Measurements from ENCODE around the gene ADGRD1.

Gene ADGRD1

DNA sequence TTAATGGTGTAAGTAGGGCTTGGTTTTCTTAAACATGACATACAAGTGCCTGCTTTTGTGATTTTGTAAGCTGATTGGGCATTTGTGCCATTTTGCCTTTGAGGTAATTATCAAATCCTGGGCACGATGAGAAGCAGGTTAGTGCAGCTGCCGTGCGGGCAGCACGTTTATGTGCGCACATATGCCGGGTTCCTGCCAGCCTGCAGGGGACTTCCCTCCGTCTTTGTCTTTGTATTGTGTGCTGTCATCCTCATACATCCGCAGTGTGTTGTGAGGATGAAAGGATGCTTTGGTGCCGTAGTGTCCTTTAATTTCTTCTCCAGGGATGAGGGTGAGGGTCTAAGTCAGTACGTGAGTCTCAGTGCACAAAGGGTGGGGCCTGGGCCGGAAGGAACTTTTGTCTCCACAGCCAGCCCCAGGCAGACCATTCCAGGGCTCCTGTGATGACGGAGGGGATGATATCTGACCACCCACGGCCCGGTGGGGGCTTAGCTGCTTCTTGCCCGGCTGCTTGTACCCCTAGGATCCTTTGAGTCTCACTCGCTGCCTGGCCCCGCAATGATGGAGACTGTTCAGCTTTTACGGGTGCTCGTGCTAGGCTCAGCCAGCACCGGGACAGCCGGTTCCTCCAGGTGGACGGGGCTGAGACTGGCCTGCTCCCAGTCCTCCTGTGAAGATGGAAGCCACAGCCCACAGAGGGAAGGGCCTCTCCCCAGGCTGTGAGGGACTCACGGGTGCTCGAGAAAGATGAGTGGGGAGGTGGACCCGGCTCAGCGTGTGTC, 54.6 kb downstream of the ADGRD1 start:
- DNase-seq: no peak

DNA sequence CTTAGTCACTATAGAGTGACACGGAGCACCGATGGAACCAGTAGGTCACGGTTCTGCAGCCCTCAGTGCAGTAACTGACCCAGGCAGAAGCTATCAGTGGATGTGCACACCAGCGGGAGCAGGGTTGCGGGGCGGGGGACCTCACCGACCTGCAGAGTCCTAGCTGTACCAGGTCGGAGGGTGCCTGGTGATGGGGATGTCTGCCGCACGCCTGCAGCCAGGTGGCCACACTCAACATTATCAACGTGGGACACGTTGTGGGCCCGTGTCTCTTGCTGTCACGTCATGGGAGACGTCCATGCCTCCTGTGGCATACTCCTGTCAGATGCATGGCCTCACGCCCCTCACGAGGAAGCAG, 55.2 kb downstream of the ADGRD1 start:
- no peak for DNase-seq

GRCh38 chr12:131009595-131010395, 56.1 kb downstream of the ADGRD1 start:
- no peak for DNase-seq

GRCh38 chr12:131010396-131011131, 56.9 kb downstream of the ADGRD1 start:
- DNase-seq: no peak

DNA sequence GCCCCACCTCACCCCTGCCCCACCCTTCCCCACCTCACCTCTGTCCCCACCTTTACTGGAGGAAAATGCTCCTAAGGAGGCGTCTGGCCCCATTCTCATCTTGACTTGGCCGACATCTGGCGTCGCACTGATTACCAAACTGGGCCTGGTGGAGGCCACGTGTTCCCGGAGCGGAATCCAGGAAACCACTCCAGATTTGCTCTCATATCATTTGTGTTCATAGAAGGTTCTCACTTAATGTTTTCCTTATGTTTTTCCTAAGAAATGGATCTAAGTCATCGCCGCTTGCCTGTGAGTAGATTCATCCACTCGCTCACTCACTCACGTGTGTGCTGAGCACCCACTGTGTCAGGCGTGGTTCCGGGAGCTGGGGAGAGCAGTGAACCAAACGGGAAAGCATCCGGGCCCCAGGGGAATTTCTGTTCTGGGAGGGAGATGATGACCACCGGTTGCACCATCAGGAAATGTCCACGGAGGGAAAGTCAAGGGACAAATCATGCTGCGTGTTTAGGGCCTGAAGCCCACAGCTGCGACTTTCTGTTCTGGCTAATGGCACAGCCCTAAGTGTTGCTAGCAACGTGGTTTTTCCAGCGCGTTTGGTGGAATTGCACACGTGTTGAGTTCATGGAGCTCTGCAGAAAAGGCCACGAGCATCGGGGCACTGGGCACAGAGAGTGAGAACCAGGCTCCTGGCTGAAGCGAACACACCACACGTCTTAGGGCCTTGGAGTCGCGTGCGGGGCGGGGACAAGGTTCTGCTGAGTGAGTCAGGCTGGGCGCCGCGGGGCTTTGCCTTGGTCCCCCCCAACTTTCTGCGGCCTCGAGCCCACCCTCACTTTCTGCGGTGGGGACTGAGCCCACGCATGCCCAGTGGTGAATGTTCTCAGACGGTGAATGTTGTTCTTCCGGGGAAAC, 57.7 kb downstream of the ADGRD1 start:
- no peak for DNase-seq

DNA sequence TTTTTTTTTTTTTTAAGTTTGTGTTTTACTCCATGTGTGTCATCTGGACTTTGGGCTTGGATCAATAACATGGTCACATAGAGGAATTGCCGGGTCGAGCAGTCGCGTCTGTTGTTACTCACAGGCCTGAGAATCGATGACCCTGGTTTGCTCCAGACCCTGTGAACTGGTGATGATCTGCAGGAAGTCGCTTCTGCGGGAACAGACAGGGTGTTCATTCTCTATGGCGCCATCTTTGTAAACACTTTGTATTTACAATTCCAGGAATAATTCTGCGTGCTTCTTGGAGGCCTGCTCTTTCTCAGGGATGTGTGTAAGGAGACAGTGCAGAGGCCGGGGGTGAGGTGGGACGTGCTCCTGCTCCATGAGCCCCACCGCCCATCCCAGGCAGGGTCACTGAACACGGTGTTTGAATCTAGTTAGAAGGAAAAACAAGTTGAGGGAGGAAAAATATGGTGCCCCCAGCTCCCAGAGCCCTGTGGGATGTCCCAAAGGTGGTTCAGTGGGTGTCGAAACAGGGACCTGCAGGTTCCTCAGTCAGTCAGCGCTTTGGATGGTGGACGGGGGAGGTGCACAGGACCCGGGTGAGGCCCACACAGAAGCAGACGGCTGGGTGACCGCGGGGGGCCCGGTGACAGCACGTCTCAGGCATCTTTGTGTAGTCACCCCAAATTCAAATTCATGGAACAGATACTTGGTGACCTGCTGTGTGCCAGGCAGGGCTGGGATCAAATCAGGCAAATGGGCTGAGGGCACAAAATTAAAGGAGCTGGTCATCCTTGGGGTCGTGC, 58.8 kb downstream of the ADGRD1 start:
- DNase-seq: no peak

DNA sequence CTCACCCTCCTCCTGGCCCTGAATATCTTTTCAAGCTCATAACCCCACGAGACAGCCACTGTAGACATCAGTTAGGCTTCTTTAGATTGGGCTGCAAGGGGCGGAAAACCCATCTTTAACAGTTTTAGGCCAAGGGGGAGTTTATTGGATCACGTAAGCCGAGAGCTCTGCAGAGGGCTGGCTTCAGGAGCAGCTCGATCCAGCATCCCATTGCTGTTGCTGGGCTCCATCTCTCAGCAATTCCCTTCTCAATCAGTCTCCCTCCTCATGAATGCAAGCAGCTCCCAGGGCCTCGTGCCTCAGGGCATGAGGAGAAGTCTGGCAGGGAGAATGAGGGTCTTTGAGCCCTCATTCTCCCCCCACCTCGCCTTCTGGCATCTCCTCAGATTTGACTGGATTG, 59.4 kb downstream of the ADGRD1 start:
- no peak for DNase-seq

DNA sequence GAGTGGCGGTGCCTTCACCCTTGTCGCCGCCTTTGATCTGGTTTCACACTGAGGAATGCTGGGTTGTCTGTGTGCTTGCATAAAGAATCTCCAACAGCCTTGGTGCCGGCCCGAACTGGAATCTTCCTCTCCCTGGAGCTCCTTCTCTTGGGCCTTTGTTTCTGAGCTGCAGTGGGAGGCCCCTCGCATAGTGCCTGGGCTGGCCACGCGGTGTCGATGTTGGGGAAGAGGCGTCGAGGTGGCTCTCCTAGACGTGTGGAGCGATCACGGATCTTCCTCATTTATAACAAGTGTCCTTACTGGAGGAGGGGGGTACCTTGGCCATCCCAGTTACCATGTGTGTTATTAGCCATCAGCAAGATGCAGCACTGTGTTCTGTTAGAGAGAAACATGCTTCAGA, 60.6 kb downstream of the ADGRD1 start:
- DNase-seq: no peak

GRCh38 chr12:131015581-131016337, 62.1 kb downstream of the ADGRD1 start:
- DNase-seq: no peak

DNA sequence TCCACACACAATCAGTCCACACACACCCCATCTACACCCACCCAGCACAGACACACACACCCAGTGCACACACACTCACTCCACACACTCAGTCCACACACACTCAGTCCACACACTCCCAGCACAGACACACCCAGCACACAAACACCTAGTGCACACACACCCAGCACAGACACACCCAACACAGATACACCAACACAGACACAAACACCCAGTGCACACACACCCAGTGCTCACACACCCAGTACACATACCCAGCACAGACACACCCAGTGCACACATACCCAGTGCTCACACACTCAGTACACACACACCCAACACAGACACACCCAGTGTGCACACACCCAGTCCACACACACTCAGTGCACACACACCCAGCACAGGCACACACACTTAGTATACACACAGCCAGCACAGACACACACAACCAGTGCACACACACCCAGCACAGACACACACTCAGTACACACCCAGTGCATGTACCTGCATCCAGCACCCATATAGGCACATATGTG, 63.8 kb downstream of the ADGRD1 start:
- DNase-seq: no peak

DNA sequence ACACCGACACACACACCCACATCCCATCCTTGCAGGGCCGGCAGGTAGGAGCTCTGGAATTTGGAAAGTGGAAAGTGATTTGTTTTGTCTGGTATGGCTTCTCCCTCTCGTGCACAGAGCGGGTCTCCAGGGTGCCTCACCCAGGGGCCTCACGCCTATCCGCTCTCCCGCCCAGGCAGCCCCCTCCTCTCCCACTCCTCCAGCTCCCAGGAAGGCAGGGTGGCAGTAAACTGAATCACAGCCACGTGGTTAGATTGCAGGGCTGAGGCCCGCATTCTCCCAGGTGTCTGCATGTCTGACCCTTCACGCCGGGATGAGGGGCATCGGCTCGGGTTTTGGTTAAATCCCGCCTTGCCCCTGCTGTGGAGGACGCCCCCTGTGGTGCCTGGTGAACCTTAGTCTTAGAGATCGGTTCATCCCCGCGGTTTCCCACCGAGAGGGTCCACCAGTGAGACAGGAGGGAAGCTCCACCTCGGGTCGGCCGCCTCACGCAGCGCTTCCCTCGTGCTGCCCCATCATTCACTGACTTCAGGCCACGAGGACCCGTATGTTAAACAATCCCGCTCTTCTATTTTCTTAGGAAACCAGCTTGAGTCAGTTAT, 64.4 kb downstream of the ADGRD1 start:
- DNase-seq: no peak

GRCh38 chr12:131018808-131019397, 65.2 kb downstream of the ADGRD1 start:
- DNase-seq: no peak

DNA sequence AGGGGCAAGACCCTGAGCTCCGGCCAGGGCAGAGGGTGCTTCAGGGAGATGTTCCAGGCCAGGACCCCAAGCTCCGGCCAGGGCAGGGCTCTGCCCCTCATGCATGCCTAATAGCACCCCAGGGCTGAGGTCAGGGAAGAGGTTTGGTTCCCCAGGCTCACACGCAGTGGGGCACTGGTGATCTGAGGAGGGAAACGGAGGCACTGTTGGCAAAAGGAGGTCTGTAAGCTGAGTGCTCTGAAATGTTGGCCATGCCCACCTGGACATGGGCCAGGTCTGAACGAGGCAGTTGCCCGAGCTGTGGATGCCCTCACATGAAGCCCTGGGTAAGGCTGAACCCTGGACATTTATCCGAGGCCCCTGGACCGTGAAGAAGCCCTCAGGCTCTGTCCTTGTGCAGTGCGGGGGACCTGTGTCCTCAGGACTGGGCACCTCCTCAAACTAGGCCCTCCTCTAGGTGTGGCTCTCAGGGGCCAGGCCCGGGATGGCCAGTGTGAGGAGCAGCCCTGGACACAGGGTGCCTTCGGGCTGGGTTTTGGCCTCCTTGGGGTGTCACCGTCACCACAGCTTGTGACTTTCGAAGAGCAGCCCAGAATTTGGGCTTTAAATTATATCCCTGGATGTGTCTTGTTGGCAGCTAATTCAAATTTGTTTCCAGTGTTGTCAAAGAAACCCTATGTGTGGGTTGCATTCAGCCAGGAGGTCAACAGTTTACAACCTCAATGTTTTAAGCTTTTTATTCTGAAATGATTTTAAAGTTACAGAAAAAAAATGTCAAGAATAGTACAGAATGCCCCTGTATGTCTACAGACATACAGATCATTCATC, 66.8 kb downstream of the ADGRD1 start:
- DNase-seq: no peak

DNA sequence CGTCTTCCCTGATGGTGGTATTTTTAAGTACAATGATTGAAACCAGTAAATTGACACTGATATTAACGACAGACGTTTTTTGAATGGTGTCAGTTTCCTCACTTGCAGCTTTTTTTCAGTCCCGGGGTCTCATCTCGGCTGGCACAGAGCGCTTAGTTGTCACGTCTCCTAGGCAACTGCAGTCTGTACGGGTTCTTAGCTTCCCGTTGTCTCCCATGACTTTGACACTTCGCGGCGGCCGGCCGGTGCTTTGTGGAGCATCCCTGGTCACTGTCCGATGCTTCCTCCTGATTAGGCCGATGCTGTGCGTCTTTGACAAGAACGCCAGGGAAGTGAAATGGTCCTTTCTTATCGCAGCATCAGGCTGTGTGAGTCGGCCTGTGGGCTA, 67.4 kb downstream of the ADGRD1 start:
- DNase-seq: no peak

DNA sequence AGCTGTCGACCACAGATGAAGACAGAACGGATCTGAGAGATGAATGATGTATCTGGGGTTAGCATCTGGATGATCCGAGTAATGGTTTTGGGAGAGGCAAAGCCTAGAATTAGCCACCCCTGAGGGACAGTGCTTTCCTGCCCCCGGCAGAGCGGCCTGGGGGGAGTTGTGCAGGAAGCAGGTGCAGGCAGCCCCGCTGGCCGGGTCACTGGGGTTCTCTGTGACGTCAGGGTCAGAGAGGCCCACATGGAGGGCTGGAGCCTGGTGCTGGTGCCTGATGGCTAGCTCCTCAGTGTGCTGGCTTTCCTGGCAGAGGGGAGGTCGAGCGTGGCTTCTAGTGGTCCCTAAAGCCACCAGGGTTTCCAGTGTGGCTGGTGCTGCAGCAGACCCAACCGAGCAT, 70.3 kb downstream of the ADGRD1 start:
- DNase-seq: no peak

DNA sequence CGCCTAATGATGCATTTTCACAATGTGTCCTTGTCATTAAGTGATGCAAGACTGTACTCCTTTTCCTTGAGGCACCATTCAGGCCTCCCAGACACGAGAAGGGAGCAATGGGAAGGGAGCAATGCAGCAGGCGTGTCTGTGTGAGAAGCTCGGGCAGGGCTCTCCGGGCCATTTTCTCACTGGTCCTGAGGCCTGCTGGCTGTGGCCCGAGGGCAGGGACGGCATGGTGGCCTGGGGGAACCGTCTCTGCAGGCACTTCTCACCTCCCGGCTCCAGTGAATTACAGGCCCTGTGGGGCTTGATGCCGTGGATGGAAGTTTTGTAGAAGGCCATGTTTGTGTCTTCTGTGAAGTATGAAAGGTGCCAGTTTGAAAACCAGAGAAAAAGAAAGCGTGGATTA, 71.0 kb downstream of the ADGRD1 start:
- DNase-seq: no peak

DNA sequence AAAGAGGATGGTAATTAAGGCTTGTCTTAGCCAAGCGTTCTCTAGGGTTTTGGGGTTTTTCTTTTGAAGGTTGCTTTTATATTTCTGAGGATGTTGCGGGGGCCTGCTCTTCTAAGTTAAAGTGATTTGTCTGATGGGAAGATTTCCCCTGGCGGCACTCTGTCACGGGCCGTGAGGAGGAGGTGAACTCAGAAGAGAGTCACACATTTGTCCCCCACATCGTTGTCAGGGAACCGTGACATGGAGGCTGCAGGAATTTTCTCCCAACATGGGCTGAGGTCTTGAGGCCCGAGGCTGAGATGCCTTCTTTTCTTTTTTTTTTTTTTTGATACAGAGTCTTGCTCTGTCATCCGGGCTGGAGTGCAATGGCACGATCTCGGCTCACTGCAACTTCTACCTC, 71.5 kb downstream of the ADGRD1 start:
- DNase-seq: no peak

- no peak for DNase-seq
Measured at GRCh38 chr12:131025939-131026702, 72.4 kb downstream of the ADGRD1 start.
